ENCODE measurements around the gene RAB27B.
"Not testable (repeated sequence)": the region's sequence is repeated elsewhere in the genome, so short reads cannot be mapped to it uniquely, and the experiment has no call there.

The RAB27B gene

DNA sequence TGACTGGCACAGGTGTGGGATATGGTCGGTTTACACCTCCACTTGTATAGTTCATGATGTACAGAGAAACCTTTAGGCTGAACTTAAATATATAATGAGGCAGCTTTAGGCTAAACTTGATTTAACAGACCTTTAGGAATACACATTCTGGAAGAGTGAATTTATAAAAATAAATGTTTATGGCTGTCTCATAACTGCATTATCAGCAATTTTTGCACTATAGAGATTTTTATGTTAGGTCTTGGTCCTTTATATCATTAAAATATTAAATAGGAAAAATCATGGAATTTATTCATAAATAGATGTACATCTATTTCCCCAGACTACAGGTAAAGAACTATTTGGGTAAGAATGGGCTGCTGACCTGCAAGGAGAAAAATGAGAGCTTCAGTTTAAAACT, 19.8 kb downstream of the RAB27B start:
- no peak for DNase-seq (ENCODE audit: low read depth)
- H3K4me3 ChIP-seq (ENCODE audit: low read depth, low read length) = no peak overlapping the region
- TF ChIP-seq, protein P1, sequence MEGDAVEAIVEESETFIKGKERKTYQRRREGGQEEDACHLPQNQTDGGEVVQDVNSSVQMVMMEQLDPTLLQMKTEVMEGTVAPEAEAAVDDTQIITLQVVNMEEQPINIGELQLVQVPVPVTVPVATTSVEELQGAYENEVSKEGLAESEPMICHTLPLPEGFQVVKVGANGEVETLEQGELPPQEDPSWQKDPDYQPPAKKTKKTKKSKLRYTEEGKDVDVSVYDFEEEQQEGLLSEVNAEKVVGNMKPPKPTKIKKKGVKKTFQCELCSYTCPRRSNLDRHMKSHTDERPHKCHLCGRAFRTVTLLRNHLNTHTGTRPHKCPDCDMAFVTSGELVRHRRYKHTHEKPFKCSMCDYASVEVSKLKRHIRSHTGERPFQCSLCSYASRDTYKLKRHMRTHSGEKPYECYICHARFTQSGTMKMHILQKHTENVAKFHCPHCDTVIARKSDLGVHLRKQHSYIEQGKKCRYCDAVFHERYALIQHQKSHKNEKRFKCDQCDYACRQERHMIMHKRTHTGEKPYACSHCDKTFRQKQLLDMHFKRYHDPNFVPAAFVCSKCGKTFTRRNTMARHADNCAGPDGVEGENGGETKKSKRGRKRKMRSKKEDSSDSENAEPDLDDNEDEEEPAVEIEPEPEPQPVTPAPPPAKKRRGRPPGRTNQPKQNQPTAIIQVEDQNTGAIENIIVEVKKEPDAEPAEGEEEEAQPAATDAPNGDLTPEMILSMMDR (IDR thresholded peaks at IDR 0.05; ENCODE audit: control insufficient read depth, extremely low read depth, insufficient read depth) = no peak

DNA sequence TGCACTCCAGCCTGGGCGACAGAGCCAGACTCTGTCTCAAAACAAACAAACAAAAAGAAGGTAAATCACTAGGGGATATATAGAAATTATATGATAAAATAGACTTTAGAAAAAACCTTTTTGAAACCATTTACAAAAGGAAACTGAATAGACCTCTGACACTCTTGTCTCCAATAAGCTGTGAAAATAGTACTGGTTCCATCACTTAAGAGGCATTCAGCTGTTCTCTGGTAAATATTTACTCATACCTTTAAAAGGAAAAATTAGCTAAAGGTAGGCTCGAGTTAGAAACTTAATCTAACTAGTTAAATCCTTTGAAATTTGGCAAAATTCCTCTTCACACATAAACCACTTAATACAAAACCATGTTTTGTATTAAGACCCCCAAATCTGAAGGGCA, 21.4 kb downstream of the RAB27B start:
- no peak overlapping the region for H3K4me3 ChIP-seq (ENCODE audit: low read depth, low read length)
- TF ChIP-seq, protein P1 (IDR thresholded peaks at IDR 0.05; ENCODE audit: control insufficient read depth, extremely low read depth, insufficient read depth) = no peak
- DNase-seq (ENCODE audit: low read depth) = no peak

DNA sequence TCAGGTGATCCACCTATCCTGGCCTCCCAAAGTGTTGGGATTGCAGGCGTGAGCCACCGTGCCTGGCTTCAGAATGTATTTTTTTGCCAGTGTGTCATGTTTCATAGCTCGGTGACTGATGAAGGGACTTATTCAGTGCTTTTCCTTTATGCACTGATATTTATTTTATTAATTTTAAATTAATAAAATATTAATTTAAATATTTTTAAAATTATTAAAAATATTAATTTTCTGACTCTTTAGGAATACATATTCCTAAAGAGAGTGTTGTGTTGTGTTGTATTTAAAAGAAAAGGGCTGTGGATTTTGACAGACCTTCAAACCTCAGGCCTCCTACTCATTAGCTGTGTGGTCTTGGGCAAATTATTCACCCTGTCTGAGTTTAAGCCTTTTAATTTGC, 22.3 kb downstream of the RAB27B start:
- no peak for DNase-seq (ENCODE audit: low read depth)
- TF ChIP-seq, protein P1 (IDR thresholded peaks at IDR 0.05; ENCODE audit: control insufficient read depth, extremely low read depth, insufficient read depth) = no peak
- H3K4me3 ChIP-seq (ENCODE audit: low read depth, low read length) = no peak overlapping the region

DNA sequence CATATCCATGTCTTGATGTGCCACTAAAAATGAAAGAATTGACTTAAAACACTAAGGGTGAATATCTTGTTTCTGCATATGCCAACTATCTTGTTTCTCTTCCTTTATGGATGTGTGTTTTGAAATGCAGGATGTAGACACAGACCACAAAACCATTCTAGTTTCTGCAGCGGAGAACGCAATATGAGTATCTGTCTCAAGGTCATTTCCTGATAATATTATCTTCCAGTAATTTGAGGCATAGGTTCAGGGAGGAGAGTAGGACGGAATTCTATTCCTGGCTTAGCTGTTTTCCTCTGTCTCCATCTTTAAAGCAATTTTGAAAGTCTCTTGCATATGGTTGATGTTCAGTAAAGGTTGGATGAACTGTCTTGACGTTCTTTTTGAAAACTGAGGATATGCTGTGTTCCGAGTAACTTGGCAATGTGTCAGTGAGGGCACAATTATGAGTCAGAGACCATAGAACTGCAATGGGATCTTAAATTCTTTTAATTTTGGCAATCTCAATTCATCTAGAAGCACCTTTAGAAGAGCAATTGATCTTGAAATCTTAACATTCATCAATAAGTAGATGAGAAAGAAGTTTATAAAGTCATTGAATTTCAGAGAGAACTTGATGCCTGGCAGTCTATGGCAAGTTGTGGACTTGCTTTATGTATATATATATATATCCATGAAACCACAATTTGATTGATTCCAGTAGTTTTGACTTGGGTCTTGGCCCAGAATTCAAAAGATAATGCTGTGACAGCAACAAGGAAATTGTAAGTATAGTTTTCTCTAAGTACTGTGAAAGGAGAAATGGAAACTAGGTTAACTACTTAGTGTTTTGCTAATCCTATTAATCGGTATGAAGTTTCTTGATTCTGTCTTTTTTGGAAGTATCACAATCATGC, 24.8 kb downstream of the RAB27B start:
- H3K4me3 ChIP-seq (ENCODE audit: low read depth, low read length) = no peak overlapping the region
- no peak for DNase-seq (ENCODE audit: low read depth)
- TF ChIP-seq, protein P1 (IDR thresholded peaks at IDR 0.05; ENCODE audit: control insufficient read depth, extremely low read depth, insufficient read depth) = no peak

DNA sequence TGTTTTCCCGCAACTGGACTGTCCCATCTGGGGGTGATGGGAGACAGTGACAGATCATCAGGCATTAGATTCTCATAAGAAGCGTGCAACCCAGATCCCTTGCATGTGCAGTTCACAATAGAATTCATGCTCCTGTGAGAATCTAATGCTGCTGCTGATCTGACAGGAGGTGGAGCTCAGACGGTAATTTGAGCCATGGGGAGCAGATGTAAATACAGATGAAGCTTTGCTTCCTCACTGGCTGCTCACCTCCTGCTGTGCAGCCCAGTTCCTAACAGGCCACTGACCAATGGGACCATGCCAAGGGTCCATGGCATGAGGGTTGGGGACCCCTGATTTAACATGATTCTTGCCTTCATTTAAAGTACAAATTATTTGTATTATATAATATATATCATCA, 26.8 kb downstream of the RAB27B start:
- H3K4me3 ChIP-seq (ENCODE audit: low read depth, low read length); DNase-seq (ENCODE audit: low read depth): not testable (repeated sequence)

DNA sequence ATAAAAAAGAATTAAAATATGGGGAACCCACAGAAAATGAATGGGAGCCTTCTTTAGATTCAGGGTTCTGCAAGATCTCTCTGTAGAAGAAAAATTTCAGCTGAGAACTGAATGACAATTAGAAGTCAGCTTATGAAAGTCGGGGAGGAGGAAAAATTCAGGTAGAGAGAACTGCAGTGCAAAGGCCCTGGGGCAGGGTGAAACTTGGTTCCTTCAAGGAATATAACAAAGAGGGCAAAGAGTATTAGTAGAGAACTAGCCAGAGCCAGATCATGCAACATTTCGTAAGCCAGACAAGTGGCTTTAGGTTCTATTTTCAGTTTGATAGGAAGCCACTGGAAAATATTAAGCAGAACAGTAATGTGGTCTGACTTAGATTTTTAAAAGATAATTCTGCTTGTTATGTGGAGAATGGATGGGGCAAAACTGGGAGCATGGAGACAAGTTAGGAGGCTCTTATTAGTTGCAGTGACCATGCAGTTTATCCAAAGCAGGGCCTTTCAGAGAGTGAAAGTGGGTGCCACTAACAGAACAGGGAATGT, 27.9 kb downstream of the RAB27B start:
- no peak overlapping the region for H3K4me3 ChIP-seq (ENCODE audit: low read depth, low read length)
- TF ChIP-seq, protein P1 (IDR thresholded peaks at IDR 0.05; ENCODE audit: control insufficient read depth, extremely low read depth, insufficient read depth) = no peak

DNA sequence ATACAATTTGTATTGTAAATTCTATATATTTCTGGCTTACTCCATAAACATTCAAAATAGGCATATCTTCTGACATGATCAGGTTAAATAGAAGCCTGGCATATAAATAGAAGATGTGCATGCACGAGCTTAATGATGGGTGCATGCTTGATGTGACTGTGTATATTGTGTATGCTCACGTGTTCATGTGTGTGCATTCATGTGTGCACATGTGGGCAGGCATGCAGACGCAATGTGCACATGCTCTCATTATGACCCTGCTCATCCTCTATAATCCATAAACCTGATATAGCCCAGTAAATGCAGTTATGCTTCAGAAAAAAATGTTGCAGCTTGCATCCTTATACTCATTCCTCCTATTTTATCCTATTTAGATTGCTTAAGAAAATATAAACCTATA, 29.2 kb downstream of the RAB27B start:
- H3K4me3 ChIP-seq (ENCODE audit: low read depth, low read length) = no peak overlapping the region
- DNase-seq (ENCODE audit: low read depth) = no peak
- TF ChIP-seq, protein P1 (IDR thresholded peaks at IDR 0.05; ENCODE audit: control insufficient read depth, extremely low read depth, insufficient read depth) = no peak

More for the DNA sequence above, 27.9 kb downstream of the RAB27B start:
- DNase-seq (ENCODE audit: low read depth) = no peak
